Measurements from ENCODE around the gene PCBD2. TPM values are rescaled to one million over a fixed set of nuclear protein-coding genes. Genes with fewer than 3 reads are reported as not detected.
A peak's percentile ranks its signal among the peaks of the same experiment; 100 is the strongest.
"Not testable (repeated sequence)": the region's sequence is repeated elsewhere in the genome, so short reads cannot be mapped to it uniquely, and the experiment has no call there.

Gene PCBD2
- total and polyA plus RNA-seq, 5 experiments from 2014 or later = 10.6 to 15.2 (median 12.4) TPM

GRCh38 chr5:134968055-134968454, 63.1 kb downstream of the PCBD2 start:
- Mint-ChIP-seq H3K4me1 (peaks cover 14 to 27% (median 25%) of the 10 kb centered on the region in 4 donors), H3K27me3 (no peaks in the 10 kb centered on the region), H3K27ac (no peak overlapping the region), H3K9me3 (no peaks in the 10 kb centered on the region), H3K4me3 (no peak overlapping the region), H3K36me3 (peaks cover 7 to 18% (median 14%) of the 10 kb centered on the region in 3 donors)
- POLR2A ChIA-PET = no interaction called here
- no peak for ATAC-seq
- no peak for DNase-seq

- Mint-ChIP-seq H3K9me3 (no peaks in the 10 kb centered on the region), H3K27ac (peak overlapping the region in 1 of 10 donors; percentile 22), H3K4me1 (peaks cover 13 to 20% (median 18%) of the 10 kb centered on the region in 4 donors), H3K27me3 (no peaks in the 10 kb centered on the region), H3K36me3 (peaks cover 7 to 26% (median 14%) of the 10 kb centered on the region in 3 donors), H3K4me3 (no peak overlapping the region)
- no peak for DNase-seq
- POLR2A ChIA-PET = no interaction called here
- ATAC-seq = no peak
Measured at GRCh38 chr5:134969166-134969565, 64.2 kb downstream of the PCBD2 start.

DNA sequence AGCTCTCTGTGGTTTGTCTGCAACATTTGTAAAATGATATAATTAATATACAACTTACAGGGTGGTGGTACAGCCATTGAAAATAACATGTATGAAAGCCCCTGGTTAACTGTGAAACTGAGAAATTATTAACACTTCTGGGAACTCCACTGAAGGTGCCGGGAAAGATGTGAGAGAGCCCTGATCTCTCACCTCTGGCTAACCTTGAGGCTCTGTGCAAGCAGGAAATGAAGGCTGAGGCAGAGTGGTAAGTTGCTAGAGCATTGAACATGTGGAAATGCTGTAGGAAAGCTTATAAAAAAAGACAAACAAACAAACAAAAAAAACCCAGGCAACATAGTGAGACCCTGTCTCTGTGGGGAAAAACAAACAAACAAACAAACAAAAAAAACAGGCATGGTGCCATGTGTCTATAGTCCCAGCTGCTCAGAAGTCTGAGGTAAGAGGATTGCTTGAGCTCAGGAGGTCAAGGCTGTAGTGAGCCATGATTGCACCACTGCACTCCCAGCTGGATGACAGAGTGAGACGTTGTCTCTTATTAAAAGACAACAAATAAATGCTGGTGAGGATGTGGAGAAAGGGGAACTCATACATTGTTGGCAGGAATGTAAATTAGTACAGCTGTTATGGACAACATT, 70.3 kb downstream of the PCBD2 start:
- ATAC-seq (no peak), DNase-seq (no peak)
- Mint-ChIP-seq H3K36me3 (peaks cover 17 to 45% (median 28%) of the 10 kb centered on the region in 3 donors), H3K27ac (no peak overlapping the region), H3K4me3 (no peak overlapping the region), H3K9me3 (peaks cover 8 to 39% (median 21%) of the 10 kb centered on the region in 9 donors), H3K4me1 (no peaks in the 10 kb centered on the region), H3K27me3 (no peaks in the 10 kb centered on the region)
- POLR2A ChIA-PET = no interaction called here

GRCh38 chr5:134975843-134976242, 70.9 kb downstream of the PCBD2 start:
- H3K27me3 Mint-ChIP-seq = peaks cover 0 to 3% (median 0%) of the 10 kb centered on the region in 5 donors
- ATAC-seq = no peak
- no peak overlapping the region for H3K27ac Mint-ChIP-seq
- no peak overlapping the region for H3K4me3 Mint-ChIP-seq
- POLR2A ChIA-PET = no interaction called here
- H3K4me1 Mint-ChIP-seq = no peaks in the 10 kb centered on the region
- no peak for DNase-seq
- H3K36me3 Mint-ChIP-seq = peaks cover 16 to 46% (median 29%) of the 10 kb centered on the region in 3 donors
- H3K9me3 Mint-ChIP-seq = peaks cover 8 to 41% (median 25%) of the 10 kb centered on the region in 9 donors

DNA sequence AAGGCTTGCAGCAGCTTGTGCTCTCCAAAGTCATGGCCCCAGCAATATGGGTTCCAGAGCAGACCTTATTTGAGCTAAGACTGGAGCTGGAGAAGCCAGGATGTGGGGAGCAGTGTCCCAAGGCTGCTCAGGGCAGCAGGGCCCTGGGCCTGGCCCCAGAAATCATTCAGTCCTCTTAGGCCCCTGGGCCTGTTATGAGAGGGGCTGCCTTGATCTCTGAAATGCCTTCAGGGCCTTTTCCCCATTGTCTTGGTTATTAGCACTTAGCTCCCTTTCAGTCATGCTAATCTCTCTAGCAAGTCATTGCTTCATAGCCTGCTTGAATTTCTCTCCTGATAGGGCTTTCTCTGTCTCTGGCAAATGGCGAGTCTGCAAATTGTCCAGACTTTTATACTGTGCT, 71.9 kb downstream of the PCBD2 start:
- no peak overlapping the region for H3K4me3 Mint-ChIP-seq
- no peak overlapping the region for H3K27ac Mint-ChIP-seq
- H3K4me1 Mint-ChIP-seq = no peaks in the 10 kb centered on the region
- POLR2A ChIA-PET = no interaction called here
- ATAC-seq (no peak), DNase-seq (no peak)
- H3K36me3 Mint-ChIP-seq = peaks cover 11 to 50% (median 39%) of the 10 kb centered on the region in 3 donors
- H3K27me3 Mint-ChIP-seq = peaks cover 0 to 6% (median 0%) of the 10 kb centered on the region in 5 donors
- peaks cover 8 to 51% (median 35%) of the 10 kb centered on the region in 9 donors for H3K9me3 Mint-ChIP-seq

GRCh38 chr5:134979416-134979815, 74.5 kb downstream of the PCBD2 start:
- no peak overlapping the region for H3K4me3 Mint-ChIP-seq
- peaks cover 0 to 22% (median 0%) of the 10 kb centered on the region in 5 donors for H3K27me3 Mint-ChIP-seq
- no peak for DNase-seq
- no peaks in the 10 kb centered on the region for H3K4me1 Mint-ChIP-seq
- POLR2A ChIA-PET = no interaction called here
- no peak for ATAC-seq
- H3K9me3 Mint-ChIP-seq = peaks cover 12 to 75% (median 56%) of the 10 kb centered on the region in 9 donors
- H3K27ac Mint-ChIP-seq = no peak overlapping the region
- peaks cover 11 to 54% (median 49%) of the 10 kb centered on the region in 3 donors for H3K36me3 Mint-ChIP-seq

- Mint-ChIP-seq H3K36me3 (peaks cover 4 to 42% (median 33%) of the 10 kb centered on the region in 3 donors), H3K4me3 (no peak overlapping the region), H3K27me3 (peaks cover 0 to 22% (median 0%) of the 10 kb centered on the region in 5 donors), H3K27ac (no peak overlapping the region), H3K4me1 (no peaks in the 10 kb centered on the region), H3K9me3 (peaks cover 5 to 58% (median 43%) of the 10 kb centered on the region in 9 donors)
- DNase-seq = no peak
- POLR2A ChIA-PET = no interaction called here
- ATAC-seq = no peak
Measured at GRCh38 chr5:134982230-134982629, 77.3 kb downstream of the PCBD2 start.

- DNase-seq (no peak), ATAC-seq (no peak)
- POLR2A ChIA-PET = no interaction called here
- peaks cover 0 to 3% (median 0%) of the 10 kb centered on the region in 9 donors for H3K9me3 Mint-ChIP-seq
- H3K4me1 Mint-ChIP-seq = peaks cover 0 to 3% (median 0%) of the 10 kb centered on the region in 4 donors
- H3K36me3 Mint-ChIP-seq = peaks cover 0 to 2% (median 0%) of the 10 kb centered on the region in 3 donors
- no peak overlapping the region for H3K4me3 Mint-ChIP-seq
- H3K27me3 Mint-ChIP-seq = peaks cover 0 to 6% (median 0%) of the 10 kb centered on the region in 5 donors
- H3K27ac Mint-ChIP-seq = peak overlapping the region in 1 of 10 donors; percentile 13
Measured at GRCh38 chr5:134989266-134989830, 84.4 kb downstream of the PCBD2 start.

- H3K27me3 Mint-ChIP-seq, ATAC-seq, H3K27ac Mint-ChIP-seq, H3K4me1 Mint-ChIP-seq, H3K4me3 Mint-ChIP-seq, H3K9me3 Mint-ChIP-seq, H3K36me3 Mint-ChIP-seq, POLR2A ChIA-PET, DNase-seq: not testable (repeated sequence)
Measured at GRCh38 chr5:134990183-134990582, 85.3 kb downstream of the PCBD2 start.

DNA sequence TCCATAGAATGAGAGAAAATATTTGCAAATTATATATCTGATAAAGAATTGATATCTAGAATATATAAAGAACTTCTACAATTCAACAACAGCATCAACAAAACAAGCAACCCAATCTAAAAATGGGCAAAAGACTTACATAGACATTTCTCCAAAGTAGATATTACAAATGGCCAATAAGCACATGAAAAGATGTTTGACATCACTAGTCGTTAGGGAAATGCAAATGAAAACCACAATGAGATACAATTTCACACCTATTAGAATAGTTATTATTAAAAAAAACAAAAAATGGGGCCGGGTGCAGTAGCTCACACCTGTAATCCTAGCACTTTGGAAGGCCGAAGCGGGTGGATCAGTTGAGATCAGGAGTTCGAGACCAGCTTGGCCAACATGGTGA, 87.2 kb downstream of the PCBD2 start:
- no peak overlapping the region for H3K4me3 Mint-ChIP-seq
- H3K9me3 Mint-ChIP-seq = peaks cover 0 to 3% (median 0%) of the 10 kb centered on the region in 9 donors
- ATAC-seq (no peak), DNase-seq (no peak)
- POLR2A ChIA-PET = no interaction called here
- peaks cover 0 to 1% (median 0%) of the 10 kb centered on the region in 5 donors for H3K27me3 Mint-ChIP-seq
- no peaks in the 10 kb centered on the region for H3K36me3 Mint-ChIP-seq
- no peak overlapping the region for H3K27ac Mint-ChIP-seq
- peaks cover 0 to 6% (median 2%) of the 10 kb centered on the region in 4 donors for H3K4me1 Mint-ChIP-seq

DNA sequence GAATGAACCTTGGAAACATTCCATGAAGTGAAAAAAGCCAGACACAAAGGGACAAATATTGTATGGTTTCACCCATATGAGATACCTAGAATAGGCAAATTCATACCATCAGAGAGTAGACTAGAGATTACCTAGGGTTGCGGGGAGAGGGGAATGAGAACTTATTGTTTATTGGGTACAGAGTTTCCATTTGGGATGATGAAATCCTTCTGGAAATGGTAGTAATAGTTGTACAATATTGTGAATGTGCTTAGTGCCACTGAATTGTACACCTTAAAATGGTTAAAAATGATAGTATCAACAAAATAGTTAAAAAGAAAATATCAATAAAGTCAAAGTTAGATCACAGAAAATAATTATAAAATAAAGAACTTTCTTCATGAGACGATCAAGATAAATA, 88.2 kb downstream of the PCBD2 start:
- POLR2A ChIA-PET = no interaction called here
- H3K36me3 Mint-ChIP-seq = peaks cover 0 to 4% (median 3%) of the 10 kb centered on the region in 3 donors

GRCh38 chr5:134994560-134995156, 89.7 kb downstream of the PCBD2 start:
- POLR2A ChIA-PET = no interaction called here
- H3K9me3 Mint-ChIP-seq = peaks cover 0 to 4% (median 0%) of the 10 kb centered on the region in 9 donors

More for the DNA sequence above, 88.2 kb downstream of the PCBD2 start:
- H3K27me3 Mint-ChIP-seq = no peaks in the 10 kb centered on the region
- no peak for DNase-seq
- ATAC-seq = no peak
- H3K9me3 Mint-ChIP-seq = peaks cover 0 to 4% (median 0%) of the 10 kb centered on the region in 9 donors
- peaks cover 0 to 6% (median 2%) of the 10 kb centered on the region in 4 donors for H3K4me1 Mint-ChIP-seq
- no peak overlapping the region for H3K27ac Mint-ChIP-seq
- no peak overlapping the region for H3K4me3 Mint-ChIP-seq

DNA sequence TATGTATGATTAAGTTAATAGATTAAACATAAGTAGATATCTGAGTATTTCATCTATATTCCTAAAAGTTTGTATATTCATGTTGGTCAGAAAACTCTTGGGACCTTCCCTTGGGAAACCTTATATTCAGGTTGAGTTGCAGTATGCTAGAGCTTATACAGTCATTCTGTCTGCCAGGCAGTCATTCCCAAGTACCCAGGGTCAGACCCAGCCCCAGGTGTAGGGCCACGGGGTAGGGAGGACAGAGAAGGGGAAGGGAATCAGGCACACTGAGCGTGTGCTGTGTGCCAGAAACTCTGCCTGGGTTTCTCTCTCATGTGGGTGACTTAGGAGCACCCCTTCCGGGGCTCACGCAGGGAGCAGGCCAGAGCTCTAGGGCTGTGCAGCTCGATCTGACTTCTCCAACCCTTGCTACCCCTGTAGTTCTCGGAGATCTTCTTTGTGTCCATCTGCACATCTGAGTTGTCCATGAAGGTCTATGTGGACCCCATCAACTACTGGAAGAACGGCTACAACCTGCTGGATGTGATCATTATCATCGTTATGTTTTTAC, 91.0 kb downstream of the PCBD2 start:
- Mint-ChIP-seq H3K27ac (no peak overlapping the region), H3K4me1 (peaks cover 0 to 6% (median 2%) of the 10 kb centered on the region in 4 donors)
- ATAC-seq = no peak

More at GRCh38 chr5:134994560-134995156, 89.7 kb downstream of the PCBD2 start:
- H3K27ac Mint-ChIP-seq = peak overlapping the region in 2 of 10 donors; percentile 36 to 70
- H3K27me3 Mint-ChIP-seq = no peaks in the 10 kb centered on the region
- H3K4me3 Mint-ChIP-seq = no peak overlapping the region
- ATAC-seq (no peak), DNase-seq (no peak)
- H3K4me1 Mint-ChIP-seq = peaks cover 0 to 6% (median 2%) of the 10 kb centered on the region in 4 donors
- peaks cover 0 to 4% (median 3%) of the 10 kb centered on the region in 3 donors for H3K36me3 Mint-ChIP-seq

More for the DNA sequence above, 91.0 kb downstream of the PCBD2 start:
- no peak for DNase-seq
- peaks cover 0 to 7% (median 0%) of the 10 kb centered on the region in 9 donors for H3K9me3 Mint-ChIP-seq
- no peak overlapping the region for H3K4me3 Mint-ChIP-seq
- no peaks in the 10 kb centered on the region for H3K27me3 Mint-ChIP-seq
- H3K36me3 Mint-ChIP-seq = peaks cover 0 to 5% (median 3%) of the 10 kb centered on the region in 3 donors
- POLR2A ChIA-PET = no interaction called here

Data from naive thymus-derived CD8-positive, alpha-beta T cell (primary cell).